ENCODE data around the gene TRABD2A.

GRCh38 chr2:84829693-84830092 is 51.2 kb downstream of the TRABD2A start:
- no peak for TF ChIP-seq DEAF1 (CRISPR knock-in tag; IDR thresholded peaks at IDR 0.05)
- no peak for TF ChIP-seq ZNF232 (CRISPR knock-in tag; IDR thresholded peaks at IDR 0.05)
- no peak for TF ChIP-seq CTCF (IDR thresholded peaks at IDR 0.05 in 2 of 3, conservative IDR thresholded peaks at IDR 0.05 in 1 of 3; ENCODE audit: insufficient read depth in 2 of 3, low read depth in 1 of 3, low read length in 3 of 3)
- TF ChIP-seq ZNF740 (CRISPR knock-in tag; IDR thresholded peaks at IDR 0.05): no peak
- TF ChIP-seq ZNF740 (tag; IDR thresholded peaks at IDR 0.05): no peak
- TF ChIP-seq SRSF1 (IDR thresholded peaks at IDR 0.05; ENCODE audit: low read depth, low read length): no peak
- no peak for TF ChIP-seq ZBTB33 (CRISPR knock-in tag; IDR thresholded peaks at IDR 0.05)
- TF ChIP-seq TEAD1 (CRISPR knock-in tag; IDR thresholded peaks at IDR 0.05): no peak
- no peak for TF ChIP-seq HIVEP1 (CRISPR knock-in tag; IDR thresholded peaks at IDR 0.05)
- no peak for TF ChIP-seq PATZ1 (CRISPR knock-in tag; IDR thresholded peaks at IDR 0.05; ENCODE audit: borderline replicate concordance)
- no peak for TF ChIP-seq RERE (CRISPR knock-in tag; IDR thresholded peaks at IDR 0.05; ENCODE audit: borderline replicate concordance)
- no peak for TF ChIP-seq ZC3H11A (IDR thresholded peaks at IDR 0.05; ENCODE audit: low read depth, low read length)
- no peak for TF ChIP-seq PTTG1 (tag; IDR thresholded peaks at IDR 0.05; ENCODE audit: low read depth)
